Tibial artery (tissue), 4 donors: ENCODE results near the gene PCDHGB7.
"Not testable (repeated sequence)": the region's sequence is repeated elsewhere in the genome, so short reads cannot be mapped to it uniquely, and the experiment has no call there.

Experiments
- DNase-seq, 2 donors: peaks; one replicate each; pipeline ENCODE4 v3.0.0-alpha.2; 2019
- H3K27ac ChIP-seq, 2 donors: fragments of 200-600 bp; sonication (generic) in 1 of 2; 1 replicate in 1 of 2; 2 replicates in 1 of 2; pipeline ENCODE4 v1.5.1; 2018 to 2019; ENCODE audit warnings: mild to moderate bottlenecking in 1 of 2
- H3K27me3 ChIP-seq, 2 donors: fragments of 200-600 bp; sonication (generic) in 1 of 2; one replicate each; pipeline versions ENCODE4 v1.5.1 to v1.6.0; 2016 to 2019
- H3K36me3 ChIP-seq, 3 donors: fragments of 200-600 bp; sonication (generic) in 2 of 3; one replicate each; pipeline ENCODE4 v1.5.1; 2016 to 2019; ENCODE audit warnings: mild to moderate bottlenecking in 2 of 3
- H3K4me1 ChIP-seq, 4 donors: fragments of 200-600 bp; sonication (generic) in 2 of 4; 1 replicate in 3 of 4; 2 replicates in 1 of 4; pipeline ENCODE4 v1.5.1; 2016 to 2019
- H3K4me3 ChIP-seq, 2 donors: fragments of 200-600 bp; sonication (generic) in 1 of 2; 1 replicate in 1 of 2; 2 replicates in 1 of 2; pipeline ENCODE4 v1.5.1; 2018 to 2019; ENCODE audit warnings: mild to moderate bottlenecking in 2 of 2
- H3K9me3 ChIP-seq, 3 donors: fragments of 200-600 bp; sonication (generic) in 1 of 3; one replicate each; pipeline ENCODE4 v1.5.1; 2016 to 2019
- intact Hi-C: fragments of 100-400 bp; cut with DNase I; formaldehyde crosslinking; loops from one replicate; pipeline ENCODE4 v1.15.0; 2023; ENCODE audit warnings: low total_unique reads
- TF ChIP-seq, protein P1 (sequence below), 2 experiments: fragments of 200-600 bp in 1 of 2; fragments of 450-650 bp in 1 of 2; IDR thresholded peaks; one replicate each; pipeline ENCODE4 v1.5.1; 2017 to 2019; ENCODE audit warnings: antibody characterized with exemption in 2 of 2, mild to moderate bottlenecking in 1 of 2, moderate library complexity in 1 of 2

The PCDHGB7 gene

DNA sequence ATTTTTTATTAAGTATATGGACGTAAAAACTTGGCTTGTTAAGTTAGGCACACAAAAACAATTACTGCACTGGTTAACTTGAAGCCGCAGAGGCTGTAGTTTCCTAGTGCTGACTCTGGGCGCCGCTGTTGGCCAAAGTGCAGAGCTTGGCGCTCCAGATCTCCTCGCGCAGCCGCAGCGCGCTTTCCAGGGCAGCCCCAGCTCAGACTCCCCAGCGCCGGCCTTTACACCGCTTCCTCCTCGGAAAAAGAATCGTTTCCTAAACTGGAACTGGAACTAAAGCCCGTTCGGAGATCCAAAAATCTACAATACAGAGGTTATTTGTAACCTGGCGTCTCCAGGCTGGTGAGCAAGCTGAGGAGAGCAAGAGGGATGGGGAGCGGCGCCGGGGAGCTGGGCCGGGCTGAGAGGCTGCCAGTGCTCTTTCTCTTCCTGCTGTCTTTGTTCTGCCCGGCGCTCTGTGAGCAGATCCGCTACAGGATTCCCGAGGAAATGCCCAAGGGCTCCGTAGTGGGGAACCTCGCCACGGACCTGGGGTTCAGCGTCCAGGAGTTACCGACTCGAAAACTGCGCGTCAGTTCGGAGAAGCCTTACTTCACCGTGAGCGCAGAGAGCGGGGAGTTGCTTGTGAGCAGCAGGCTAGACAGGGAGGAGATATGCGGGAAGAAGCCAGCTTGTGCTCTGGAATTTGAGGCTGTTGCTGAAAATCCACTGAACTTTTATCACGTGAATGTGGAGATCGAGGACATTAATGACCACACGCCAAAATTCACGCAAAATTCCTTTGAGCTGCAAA, 19.5 kb upstream of the PCDHGB7 start, which contains the start of gene PCDHGB5:
TSS of gene PCDHGB5 (plus strand) at position 192 of the 796 bp plus-strand sequence. CDS start at position 373, 181 bp downstream.
- Histone ChIP-seq H3K36me3 (peaks cover 3 to 50% (median 31%) of the 10 kb centered on the region in 3 donors), H3K4me3 (peak within 1 kb of the TSS; percentile 31 to 38), H3K9me3 (peaks cover 52 to 98% (median 89%) of the 10 kb centered on the region in 3 donors)
- DNase-seq, H3K4me1 ChIP-seq, H3K27ac ChIP-seq, intact Hi-C loops, H3K27me3 ChIP-seq: not testable (repeated sequence)
- TF ChIP-seq, protein P1, sequence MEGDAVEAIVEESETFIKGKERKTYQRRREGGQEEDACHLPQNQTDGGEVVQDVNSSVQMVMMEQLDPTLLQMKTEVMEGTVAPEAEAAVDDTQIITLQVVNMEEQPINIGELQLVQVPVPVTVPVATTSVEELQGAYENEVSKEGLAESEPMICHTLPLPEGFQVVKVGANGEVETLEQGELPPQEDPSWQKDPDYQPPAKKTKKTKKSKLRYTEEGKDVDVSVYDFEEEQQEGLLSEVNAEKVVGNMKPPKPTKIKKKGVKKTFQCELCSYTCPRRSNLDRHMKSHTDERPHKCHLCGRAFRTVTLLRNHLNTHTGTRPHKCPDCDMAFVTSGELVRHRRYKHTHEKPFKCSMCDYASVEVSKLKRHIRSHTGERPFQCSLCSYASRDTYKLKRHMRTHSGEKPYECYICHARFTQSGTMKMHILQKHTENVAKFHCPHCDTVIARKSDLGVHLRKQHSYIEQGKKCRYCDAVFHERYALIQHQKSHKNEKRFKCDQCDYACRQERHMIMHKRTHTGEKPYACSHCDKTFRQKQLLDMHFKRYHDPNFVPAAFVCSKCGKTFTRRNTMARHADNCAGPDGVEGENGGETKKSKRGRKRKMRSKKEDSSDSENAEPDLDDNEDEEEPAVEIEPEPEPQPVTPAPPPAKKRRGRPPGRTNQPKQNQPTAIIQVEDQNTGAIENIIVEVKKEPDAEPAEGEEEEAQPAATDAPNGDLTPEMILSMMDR (IDR thresholded peaks at IDR 0.05): peak in 1 of 2 experiments; percentile 44

DNA sequence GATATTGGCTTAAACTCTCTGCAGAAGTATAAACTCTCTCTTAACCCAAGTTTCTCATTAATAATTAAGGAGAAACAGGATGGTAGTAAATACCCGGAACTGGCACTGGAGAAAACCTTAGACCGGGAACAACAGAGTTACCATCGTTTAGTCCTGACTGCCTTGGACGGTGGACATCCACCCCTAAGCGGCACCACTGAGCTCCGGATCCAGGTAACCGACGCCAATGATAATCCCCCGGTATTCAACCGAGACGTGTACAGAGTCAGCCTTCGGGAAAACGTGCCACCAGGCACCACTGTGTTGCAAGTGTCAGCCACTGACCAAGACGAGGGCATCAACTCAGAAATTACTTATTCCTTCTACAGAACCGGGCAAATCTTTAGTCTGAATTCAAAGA, 18.9 kb upstream of the PCDHGB7 start:
- intact Hi-C loops: no loop called here
- TF ChIP-seq, protein P1 (IDR thresholded peaks at IDR 0.05): no peak
- Histone ChIP-seq H3K36me3 (peaks cover 5 to 53% (median 31%) of the 10 kb centered on the region in 3 donors), H3K27me3 (no peaks in the 10 kb centered on the region), H3K4me3 (no peak overlapping the region), H3K4me1 (no peaks in the 10 kb centered on the region), H3K27ac (no peak overlapping the region), H3K9me3 (peaks cover 48 to 98% (median 89%) of the 10 kb centered on the region in 3 donors)
- DNase-seq: no peak

DNA sequence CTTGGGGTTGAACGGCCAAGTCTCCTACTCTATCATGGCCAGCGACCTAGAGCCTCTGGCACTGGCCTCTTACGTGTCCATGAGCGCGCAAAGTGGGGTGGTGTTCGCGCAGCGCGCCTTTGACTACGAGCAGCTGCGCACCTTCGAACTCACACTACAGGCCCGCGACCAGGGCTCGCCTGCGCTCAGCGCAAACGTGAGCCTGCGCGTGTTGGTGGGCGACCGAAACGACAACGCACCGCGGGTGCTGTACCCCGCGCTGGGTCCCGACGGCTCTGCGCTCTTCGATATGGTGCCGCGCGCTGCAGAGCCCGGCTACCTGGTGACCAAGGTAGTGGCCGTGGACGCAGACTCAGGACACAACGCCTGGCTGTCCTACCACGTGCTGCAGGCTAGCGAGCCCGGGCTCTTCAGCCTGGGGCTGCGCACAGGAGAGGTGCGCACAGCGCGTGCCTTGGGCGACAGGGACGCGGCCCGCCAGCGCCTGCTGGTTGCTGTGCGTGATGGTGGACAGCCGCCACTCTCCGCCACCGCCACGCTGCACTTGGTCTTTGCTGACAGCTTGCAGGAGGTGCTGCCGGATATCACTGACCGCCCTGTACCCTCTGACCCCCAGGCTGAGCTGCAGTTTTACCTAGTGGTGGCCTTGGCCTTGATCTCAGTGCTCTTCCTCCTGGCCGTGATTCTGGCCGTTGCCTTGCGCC, 17.8 kb upstream of the PCDHGB7 start:
- no peaks in the 10 kb centered on the region for H3K4me1 ChIP-seq
- H3K27me3 ChIP-seq: no peaks in the 10 kb centered on the region
- DNase-seq: peak in 1 of 2 donors; percentile 43
- H3K27ac ChIP-seq: no peak overlapping the region
- intact Hi-C loops: no loop called here
- peaks cover 6 to 54% (median 37%) of the 10 kb centered on the region in 3 donors for H3K36me3 ChIP-seq
- no peak overlapping the region for H3K4me3 ChIP-seq
- peaks cover 40 to 98% (median 89%) of the 10 kb centered on the region in 3 donors for H3K9me3 ChIP-seq
- TF ChIP-seq, protein P1 (IDR thresholded peaks at IDR 0.05): no peak

DNA sequence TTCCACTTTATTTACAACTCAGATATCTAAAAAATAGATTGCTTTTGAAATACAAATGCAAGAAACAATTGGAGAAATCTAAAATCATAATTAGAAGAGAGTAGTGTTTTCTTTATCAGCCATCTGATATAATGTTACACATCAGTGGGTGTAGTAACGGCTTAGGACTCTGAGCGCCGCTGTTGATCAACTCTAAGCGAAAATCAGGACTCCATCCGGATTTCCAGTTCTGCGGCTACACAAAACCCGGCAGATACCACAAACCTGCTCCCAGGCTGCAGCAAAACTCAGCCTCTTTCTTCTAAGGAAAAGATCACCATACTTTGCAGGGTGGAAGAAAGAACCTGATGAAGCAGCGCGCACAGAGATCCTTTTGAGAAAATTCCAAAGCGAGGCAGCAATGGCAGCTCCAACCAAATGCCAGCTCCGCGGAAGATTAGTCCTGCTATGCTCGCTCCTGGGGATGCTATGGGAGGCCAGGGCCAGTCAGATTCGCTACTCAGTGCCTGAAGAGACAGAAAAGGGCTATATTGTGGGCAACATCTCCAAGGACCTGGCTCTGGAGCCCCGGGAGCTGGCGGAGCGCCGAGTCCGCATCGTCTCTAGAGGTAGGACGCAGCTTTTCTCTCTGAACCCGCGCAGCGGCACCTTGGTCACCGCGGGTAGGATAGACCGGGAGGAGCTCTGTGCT, 14.8 kb upstream of the PCDHGB7 start, which contains the start of gene PCDHGA9:
TSS of gene PCDHGA9 (plus strand) at position 226 of the 691 bp plus-strand sequence. CDS start at position 401, 175 bp downstream.
- intact Hi-C loops: no loop called here
- peaks cover 35 to 98% (median 85%) of the 10 kb centered on the region in 3 donors for H3K9me3 ChIP-seq

More for the DNA sequence above, 14.8 kb upstream of the PCDHGB7 start, which contains the start of gene PCDHGA9:
- Histone ChIP-seq H3K27me3 (no peaks in the 10 kb centered on the region), H3K4me1 (no peaks in the 10 kb centered on the region), H3K36me3 (peaks cover 10 to 54% (median 51%) of the 10 kb centered on the region in 3 donors), H3K4me3 (peak within 1 kb of the TSS; percentile 29 to 31), H3K27ac (no peak within 1 kb of the TSS)
- TF ChIP-seq, protein P1 (IDR thresholded peaks at IDR 0.05): peak in 1 of 2 experiments; percentile 16
- DNase-seq: peak in 1 of 2 donors; percentile 59
